ENCODE measurements around the gene MBLAC1.
A peak's percentile ranks its signal among the peaks of the same experiment; 100 is the strongest.

MBLAC1 gene

DNA sequence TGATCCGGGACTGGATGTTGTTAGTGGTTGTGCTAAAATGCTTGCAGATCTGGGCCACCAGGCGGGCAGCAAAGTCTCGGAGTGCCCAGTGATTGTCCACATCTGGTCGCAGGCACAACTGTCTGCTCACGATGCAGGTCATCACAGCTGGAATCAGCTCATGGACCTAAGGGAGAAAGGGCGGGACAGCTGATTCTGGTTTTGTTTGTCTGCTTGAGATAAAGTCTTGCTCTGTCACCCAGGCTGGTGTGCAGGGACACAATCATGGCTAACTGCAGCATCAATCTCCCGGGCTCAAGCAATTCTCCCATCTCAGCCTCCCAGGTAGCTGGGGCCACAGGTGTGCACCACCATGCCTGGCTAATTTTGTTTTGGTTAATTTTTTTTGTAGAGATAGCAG, 15.6 kb upstream of the MBLAC1 start:
- Histone ChIP-seq H3K9ac (ENCODE audit: low read length) (no peak overlapping the region), H3K18ac (ENCODE audit: low read depth in 1 of 2, low read length in 2 of 2) (no peak overlapping the region), H2AK5ac (ENCODE audit: low read length, severe bottlenecking) (no peak overlapping the region), H3K79me1 (replicated peaks; ENCODE audit: low read length, poor library complexity, severe bottlenecking) (peaks cover 22% of the 10 kb centered on the region), H3K27ac (ENCODE audit: low read length, poor library complexity, severe bottlenecking) (no peak overlapping the region), H2BK15ac (ENCODE audit: low read depth, poor library complexity, severe bottlenecking) (no peak overlapping the region), H4K91ac (ENCODE audit: low read length) (no peak overlapping the region), H3K4ac (ENCODE audit: low read depth in 1 of 2, low read length in 2 of 2) (no peak overlapping the region), H3K9me3 (ENCODE audit: control insufficient read depth, low read length) (no peaks in the 10 kb centered on the region), H3K27me3 (ENCODE audit: control insufficient read depth in 1 of 2, insufficient read depth in 1 of 2, low read length in 2 of 2) (no peaks in the 10 kb centered on the region), H3K36me3 (ENCODE audit: control insufficient read depth in 1 of 2, insufficient read depth in 2 of 2, low read depth in 1 of 2, low read length in 2 of 2) (peaks cover 73 to 76% of the 10 kb centered on the region in 2 experiments), H2BK5ac (ENCODE audit: low read depth, low read length, poor library complexity, severe bottlenecking) (no peak overlapping the region), H2AFZ (ENCODE audit: low read depth, low read length) (no peak overlapping the region), H3K4me2 (ENCODE audit: low read length, poor library complexity, severe bottlenecking) (no peak overlapping the region), H2BK12ac (ENCODE audit: low read length in 2 of 2) (no peak overlapping the region), H2BK120ac (ENCODE audit: low read depth, low read length) (no peak overlapping the region), H3K4me3 (ENCODE audit: insufficient read depth in 1 of 2, low read depth in 1 of 2, low read length in 2 of 2) (no peak overlapping the region), H3K4me1 (ENCODE audit: control insufficient read depth, insufficient read depth, low read depth, low read length) (no peaks in the 10 kb centered on the region), H4K8ac (ENCODE audit: low read length) (no peak overlapping the region), H3K23ac (ENCODE audit: low read length in 2 of 2) (peak overlapping the region in 1 of 2 experiments; percentile 28), H3K14ac (ENCODE audit: low read length in 2 of 2) (no peak overlapping the region)
- DNase-seq = no peak
- WGBS = 96% methylated on average over 7 of the region's 7 CpGs

DNA sequence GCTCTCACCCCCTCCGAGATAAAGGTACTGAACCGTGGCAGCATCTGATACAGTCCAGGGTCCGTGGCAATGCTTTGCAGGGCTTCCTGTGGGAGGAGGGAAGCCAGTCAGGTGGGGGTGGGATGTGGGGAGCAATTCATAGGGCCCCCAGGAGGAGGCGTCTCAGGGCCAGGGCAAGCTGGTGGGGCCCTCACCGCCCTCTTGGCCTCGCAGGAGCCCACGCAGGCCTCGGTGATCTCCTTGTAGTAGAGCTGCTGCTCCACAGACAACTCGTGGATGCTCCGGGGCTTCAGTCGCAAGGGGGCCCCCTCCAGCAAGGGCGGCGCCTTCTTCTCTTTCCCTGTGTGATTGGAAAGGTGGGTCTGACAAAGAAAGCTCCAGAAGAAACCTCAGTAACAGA, 14.9 kb upstream of the MBLAC1 start:
- Histone ChIP-seq H3K14ac (ENCODE audit: low read length in 2 of 2) (no peak overlapping the region), H2BK5ac (ENCODE audit: low read depth, low read length, poor library complexity, severe bottlenecking) (no peak overlapping the region), H3K9me3 (ENCODE audit: control insufficient read depth, low read length) (no peaks in the 10 kb centered on the region), H2AFZ (ENCODE audit: low read depth, low read length) (no peak overlapping the region), H4K8ac (ENCODE audit: low read length) (no peak overlapping the region), H3K18ac (ENCODE audit: low read depth in 1 of 2, low read length in 2 of 2) (no peak overlapping the region), H3K27me3 (ENCODE audit: control insufficient read depth in 1 of 2, insufficient read depth in 1 of 2, low read length in 2 of 2) (no peaks in the 10 kb centered on the region), H3K36me3 (ENCODE audit: control insufficient read depth in 1 of 2, insufficient read depth in 2 of 2, low read depth in 1 of 2, low read length in 2 of 2) (peaks cover 66 to 68% of the 10 kb centered on the region in 2 experiments), H3K4me3 (ENCODE audit: insufficient read depth in 1 of 2, low read depth in 1 of 2, low read length in 2 of 2) (no peak overlapping the region), H2AK5ac (ENCODE audit: low read length, severe bottlenecking) (no peak overlapping the region), H3K4ac (ENCODE audit: low read depth in 1 of 2, low read length in 2 of 2) (no peak overlapping the region), H3K4me2 (ENCODE audit: low read length, poor library complexity, severe bottlenecking) (no peak overlapping the region), H2BK15ac (ENCODE audit: low read depth, poor library complexity, severe bottlenecking) (no peak overlapping the region), H2BK120ac (ENCODE audit: low read depth, low read length) (no peak overlapping the region), H3K9ac (ENCODE audit: low read length) (no peak overlapping the region), H3K23ac (ENCODE audit: low read length in 2 of 2) (no peak overlapping the region), H3K4me1 (ENCODE audit: control insufficient read depth, insufficient read depth, low read depth, low read length) (no peaks in the 10 kb centered on the region), H4K91ac (ENCODE audit: low read length) (no peak overlapping the region), H2BK12ac (ENCODE audit: low read length in 2 of 2) (no peak overlapping the region), H3K27ac (ENCODE audit: low read length, poor library complexity, severe bottlenecking) (no peak overlapping the region), H3K79me1 (replicated peaks; ENCODE audit: low read length, poor library complexity, severe bottlenecking) (peaks cover 23% of the 10 kb centered on the region)
- WGBS = 94% methylated on average over 10 of the region's 13 CpGs
- no peak for DNase-seq

DNA sequence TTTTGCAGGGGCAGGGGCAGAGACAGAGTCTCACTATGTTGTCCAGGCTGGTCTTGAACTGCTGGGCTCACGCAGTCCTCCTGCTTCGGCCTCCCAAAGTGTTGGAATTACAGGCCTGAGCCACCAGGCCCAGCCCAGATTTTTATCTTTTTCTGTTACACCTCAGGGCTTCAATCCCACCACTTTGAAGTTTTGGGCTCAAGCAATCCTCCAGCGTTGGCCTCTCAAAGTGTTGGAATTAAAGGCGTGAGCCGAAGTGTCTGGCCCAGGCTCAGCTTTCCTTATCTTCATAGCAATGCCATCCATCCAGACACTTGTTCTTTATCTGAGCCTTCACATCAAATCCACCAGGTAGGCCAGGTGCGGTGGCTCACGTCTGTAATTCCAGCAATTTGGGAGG, 11.7 kb upstream of the MBLAC1 start:
- Histone ChIP-seq H3K79me1 (replicated peaks; ENCODE audit: low read length, poor library complexity, severe bottlenecking) (peaks cover 22% of the 10 kb centered on the region), H2BK12ac (ENCODE audit: low read length in 2 of 2) (no peak overlapping the region), H2AFZ (ENCODE audit: low read depth, low read length) (no peak overlapping the region), H3K4me1 (ENCODE audit: control insufficient read depth, insufficient read depth, low read depth, low read length) (peaks cover 4% of the 10 kb centered on the region), H3K4me2 (ENCODE audit: low read length, poor library complexity, severe bottlenecking) (no peak overlapping the region), H3K9ac (ENCODE audit: low read length) (no peak overlapping the region), H2AK5ac (ENCODE audit: low read length, severe bottlenecking) (no peak overlapping the region), H2BK5ac (ENCODE audit: low read depth, low read length, poor library complexity, severe bottlenecking) (no peak overlapping the region), H3K18ac (ENCODE audit: low read depth in 1 of 2, low read length in 2 of 2) (no peak overlapping the region), H4K8ac (ENCODE audit: low read length) (no peak overlapping the region), H4K91ac (ENCODE audit: low read length) (no peak overlapping the region), H2BK120ac (ENCODE audit: low read depth, low read length) (no peak overlapping the region), H3K9me3 (ENCODE audit: control insufficient read depth, low read length) (no peaks in the 10 kb centered on the region), H3K14ac (ENCODE audit: low read length in 2 of 2) (no peak overlapping the region), H3K4me3 (ENCODE audit: insufficient read depth in 1 of 2, low read depth in 1 of 2, low read length in 2 of 2) (no peak overlapping the region), H3K4ac (ENCODE audit: low read depth in 1 of 2, low read length in 2 of 2) (no peak overlapping the region), H3K27ac (ENCODE audit: low read length, poor library complexity, severe bottlenecking) (no peak overlapping the region), H2BK15ac (ENCODE audit: low read depth, poor library complexity, severe bottlenecking) (no peak overlapping the region), H3K23ac (ENCODE audit: low read length in 2 of 2) (no peak overlapping the region), H3K27me3 (ENCODE audit: control insufficient read depth in 1 of 2, insufficient read depth in 1 of 2, low read length in 2 of 2) (no peaks in the 10 kb centered on the region), H3K36me3 (ENCODE audit: control insufficient read depth in 1 of 2, insufficient read depth in 2 of 2, low read depth in 1 of 2, low read length in 2 of 2) (peaks cover 39 to 40% of the 10 kb centered on the region in 2 experiments)
- 98% methylated on average over 7 of the region's 7 CpGs for WGBS
- DNase-seq = no peak

DNA sequence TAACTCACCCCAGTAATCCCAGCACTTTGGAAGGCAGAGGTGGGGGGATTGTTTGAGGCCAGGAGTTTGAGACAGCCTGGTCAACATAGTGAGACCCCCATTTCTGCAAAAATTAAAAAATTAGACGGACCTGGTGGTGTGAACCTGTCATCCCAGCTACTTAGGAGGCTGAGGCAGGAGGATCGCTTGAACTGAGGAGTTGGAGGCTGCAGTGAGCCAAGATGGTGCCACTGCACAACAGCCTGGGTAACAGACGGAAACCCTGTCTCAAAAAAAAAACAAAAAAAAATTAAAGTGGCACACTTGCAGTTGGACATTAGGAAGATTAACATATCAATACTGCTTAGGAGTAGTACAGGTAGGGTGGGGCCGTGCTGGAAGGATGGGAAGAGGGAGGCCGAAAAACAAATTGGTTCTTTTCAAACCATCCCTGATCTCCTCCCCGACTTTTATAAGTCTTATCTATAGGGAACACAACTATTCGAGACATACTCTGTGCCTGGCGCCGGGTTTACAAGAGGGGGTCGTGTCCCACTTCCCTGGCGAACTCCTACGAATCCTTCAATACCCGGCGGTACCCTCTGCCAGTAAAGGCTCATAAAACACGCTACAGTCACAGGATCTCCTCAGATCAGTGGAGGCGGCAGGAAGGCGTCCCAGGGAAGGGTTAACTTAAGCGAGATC, 8.2 kb upstream of the MBLAC1 start:
- Histone ChIP-seq H3K27ac (ENCODE audit: low read length, poor library complexity, severe bottlenecking) (peak overlapping the region; percentile 23), H2AFZ (ENCODE audit: low read depth, low read length) (peak overlapping the region; percentile 6), H3K4me2 (ENCODE audit: low read length, poor library complexity, severe bottlenecking) (peak overlapping the region; percentile 81), H3K4me1 (ENCODE audit: control insufficient read depth, insufficient read depth, low read depth, low read length) (peaks cover 11% of the 10 kb centered on the region), H3K79me1 (replicated peaks; ENCODE audit: low read length, poor library complexity, severe bottlenecking) (peaks cover 34% of the 10 kb centered on the region), H2BK12ac (ENCODE audit: low read length in 2 of 2) (peak overlapping the region in 1 of 2 experiments; percentile 66), H2BK5ac (ENCODE audit: low read depth, low read length, poor library complexity, severe bottlenecking) (no peak overlapping the region), H2BK15ac (ENCODE audit: low read depth, poor library complexity, severe bottlenecking) (peak overlapping the region; percentile 96), H3K18ac (ENCODE audit: low read depth in 1 of 2, low read length in 2 of 2) (peak overlapping the region; percentile 52 to 94), H3K14ac (ENCODE audit: low read length in 2 of 2) (no peak overlapping the region), H3K4ac (ENCODE audit: low read depth in 1 of 2, low read length in 2 of 2) (peak overlapping the region in 1 of 2 experiments; percentile 65), H3K36me3 (ENCODE audit: control insufficient read depth in 1 of 2, insufficient read depth in 2 of 2, low read depth in 1 of 2, low read length in 2 of 2) (peaks cover 17 to 22% of the 10 kb centered on the region in 2 experiments), H3K9ac (ENCODE audit: low read length) (peak overlapping the region; percentile 94), H3K23ac (ENCODE audit: low read length in 2 of 2) (no peak overlapping the region), H3K9me3 (ENCODE audit: control insufficient read depth, low read length) (no peaks in the 10 kb centered on the region), H2BK120ac (ENCODE audit: low read depth, low read length) (no peak overlapping the region), H4K91ac (ENCODE audit: low read length) (peak overlapping the region; percentile 2), H3K27me3 (ENCODE audit: control insufficient read depth in 1 of 2, insufficient read depth in 1 of 2, low read length in 2 of 2) (no peaks in the 10 kb centered on the region), H3K4me3 (ENCODE audit: insufficient read depth in 1 of 2, low read depth in 1 of 2, low read length in 2 of 2) (peak overlapping the region; percentile 75 to 97), H2AK5ac (ENCODE audit: low read length, severe bottlenecking) (peak overlapping the region; percentile 24), H4K8ac (ENCODE audit: low read length) (no peak overlapping the region)
- WGBS = 15% methylated on average over 16 of the region's 18 CpGs
- no peak for DNase-seq

All from mesenchymal stem cell (in vitro differentiated cells and primary cell).